ENCODE measurements around the gene FES.
"Not testable (repeated sequence)": the region's sequence is repeated elsewhere in the genome, so short reads cannot be mapped to it uniquely, and the experiment has no call there.

Gene FES

DNA sequence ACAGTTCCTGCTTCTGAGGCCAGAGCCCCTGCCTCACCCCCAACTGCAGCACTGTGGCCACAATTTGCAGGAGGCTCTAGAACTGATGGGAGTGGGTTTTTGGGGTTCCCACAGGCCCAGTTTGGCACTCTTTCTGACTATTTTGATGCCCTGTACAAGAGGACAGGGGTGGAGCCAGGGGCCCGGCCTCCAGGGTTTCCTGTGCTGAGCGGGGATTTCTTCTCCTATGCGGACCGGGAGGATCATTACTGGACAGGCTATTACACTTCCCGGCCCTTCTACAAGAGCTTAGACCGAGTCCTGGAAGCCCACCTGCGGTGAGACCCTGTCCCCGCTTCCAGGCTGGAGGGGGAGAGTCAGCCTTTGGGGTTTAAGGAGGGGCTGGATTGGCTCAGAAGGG is 25.7 kb downstream of the FES start:
- DNase-seq (ENCODE audit: low read depth) = no peak

DNA sequence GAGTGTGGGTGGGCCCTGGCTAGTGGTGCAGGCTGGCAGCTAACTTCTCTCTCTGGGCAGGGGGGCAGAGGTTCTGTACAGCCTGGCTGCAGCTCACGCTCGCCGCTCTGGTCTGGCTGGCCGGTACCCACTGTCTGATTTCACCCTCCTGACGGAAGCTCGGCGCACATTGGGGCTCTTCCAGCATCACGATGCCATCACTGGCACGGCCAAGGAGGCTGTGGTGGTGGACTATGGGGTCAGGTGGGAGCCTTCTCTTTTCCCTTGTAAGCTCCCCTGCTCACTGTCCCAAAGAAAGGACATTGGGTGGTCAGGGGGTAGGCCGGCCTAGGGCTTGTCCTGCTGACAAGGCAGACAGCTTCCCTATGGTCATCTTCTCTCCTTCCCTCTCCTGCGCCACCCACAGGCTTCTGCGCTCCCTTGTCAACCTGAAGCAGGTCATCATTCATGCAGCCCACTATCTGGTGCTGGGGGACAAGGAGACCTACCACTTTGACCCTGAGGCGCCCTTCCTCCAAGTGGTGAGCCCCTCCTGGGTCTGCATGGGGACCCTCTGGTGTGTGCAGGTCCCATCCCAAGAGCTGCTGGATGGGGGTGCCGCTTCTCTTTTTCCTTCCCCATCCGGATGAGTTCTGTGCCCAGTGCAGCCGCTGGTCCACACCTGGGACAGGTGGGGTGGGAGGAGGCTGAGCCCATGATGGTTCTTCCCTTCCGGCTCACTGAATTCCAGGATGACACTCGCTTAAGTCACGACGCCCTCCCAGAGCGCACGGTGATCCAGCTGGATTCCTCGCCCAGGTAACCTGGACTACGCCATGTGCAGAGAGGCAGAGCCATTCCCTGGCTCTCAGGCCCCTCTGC is 26.4 kb downstream of the FES start:
- no peak for DNase-seq (ENCODE audit: low read depth)

DNA sequence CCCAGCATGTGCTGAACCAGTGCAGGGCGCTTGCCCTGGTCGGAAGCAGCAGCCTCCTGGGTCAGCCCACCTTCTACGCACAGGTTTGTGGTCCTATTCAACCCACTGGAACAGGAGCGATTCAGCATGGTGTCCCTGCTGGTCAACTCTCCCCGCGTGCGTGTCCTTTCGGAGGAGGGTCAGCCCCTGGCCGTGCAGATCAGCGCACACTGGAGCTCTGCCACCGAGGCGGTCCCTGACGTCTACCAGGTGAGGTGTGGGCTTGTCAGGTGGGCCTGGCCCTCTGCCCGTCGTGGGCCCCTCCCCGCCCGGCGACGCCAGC is 27.0 kb downstream of the FES start:
- DNase-seq (ENCODE audit: low read depth) = no peak

DNA sequence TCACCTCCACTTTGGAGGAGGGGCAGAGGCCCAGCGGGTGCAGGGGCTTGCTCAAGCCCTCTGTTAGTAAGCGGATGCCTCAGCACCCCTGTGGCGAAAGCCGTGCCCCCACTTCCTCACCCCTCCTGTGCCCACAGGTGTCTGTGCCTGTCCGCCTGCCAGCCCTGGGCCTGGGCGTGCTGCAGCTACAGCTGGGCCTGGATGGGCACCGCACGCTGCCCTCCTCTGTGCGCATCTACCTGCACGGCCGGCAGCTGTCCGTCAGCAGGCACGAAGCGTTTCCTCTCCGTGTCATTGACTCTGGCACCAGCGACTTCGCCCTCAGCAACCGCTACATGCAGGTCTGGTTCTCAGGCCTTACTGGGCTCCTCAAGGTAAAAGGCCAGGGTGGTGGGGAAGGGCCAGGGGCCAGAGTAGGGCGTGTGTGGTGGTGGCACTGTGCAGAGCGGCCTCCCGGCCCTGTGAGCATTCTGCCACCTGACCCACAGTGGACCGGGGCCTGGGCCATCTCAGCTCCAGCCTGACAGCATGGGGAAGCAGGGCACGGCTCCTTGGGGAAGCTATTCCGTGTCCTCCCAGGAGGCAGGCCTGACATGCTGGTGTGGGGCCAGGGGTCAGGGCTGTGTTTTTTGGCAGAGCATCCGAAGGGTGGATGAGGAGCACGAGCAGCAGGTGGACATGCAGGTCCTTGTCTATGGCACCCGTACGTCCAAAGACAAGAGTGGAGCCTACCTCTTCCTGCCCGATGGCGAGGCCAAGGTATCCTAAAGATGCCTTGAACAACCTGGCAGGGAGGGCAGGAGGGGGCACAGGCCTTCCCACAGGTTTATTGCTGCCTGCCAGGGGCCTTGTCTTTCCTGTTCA is 27.8 kb downstream of the FES start:
- DNase-seq (ENCODE audit: low read depth) = no peak

DNA sequence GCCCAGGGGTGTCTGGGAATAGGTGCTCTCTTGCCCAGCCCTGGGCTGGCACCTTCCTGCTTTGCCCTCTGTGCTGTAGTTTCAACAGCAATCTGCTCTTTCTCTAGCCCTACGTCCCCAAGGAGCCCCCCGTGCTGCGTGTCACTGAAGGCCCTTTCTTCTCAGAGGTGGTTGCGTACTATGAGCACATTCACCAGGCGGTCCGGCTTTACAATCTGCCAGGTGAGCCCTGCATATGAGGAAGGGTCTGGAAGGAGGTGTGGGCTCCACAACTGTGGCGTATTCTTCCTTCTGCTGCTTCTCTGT is 28.4 kb downstream of the FES start:
- DNase-seq (ENCODE audit: low read depth) = no peak

DNA sequence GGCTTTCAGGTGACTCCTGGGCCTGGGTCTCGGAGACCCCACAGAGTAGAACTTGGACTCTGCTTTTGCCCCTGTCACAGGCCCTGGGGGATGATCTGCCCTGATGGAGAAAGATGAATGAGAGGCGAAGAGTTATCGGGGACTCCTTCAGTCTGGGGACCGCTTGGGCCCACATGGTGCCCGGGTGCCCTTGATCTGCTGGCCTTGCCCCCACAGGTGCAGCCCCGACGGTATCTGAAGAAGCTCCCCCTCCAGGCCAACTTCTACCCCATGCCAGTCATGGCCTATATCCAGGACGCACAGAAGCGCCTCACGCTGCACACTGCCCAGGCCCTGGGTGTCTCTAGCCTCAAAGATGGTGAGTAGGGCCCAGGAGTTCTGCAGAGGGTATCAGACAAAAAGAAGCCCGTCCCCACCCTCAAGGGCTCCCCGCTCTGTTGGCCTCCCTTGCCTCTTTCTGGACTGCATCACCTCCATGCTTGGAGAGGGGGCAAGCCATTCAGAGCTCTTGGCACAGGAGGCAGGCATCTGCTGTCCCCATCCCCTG is 29.2 kb downstream of the FES start:
- DNase-seq (ENCODE audit: low read depth) = no peak

DNA sequence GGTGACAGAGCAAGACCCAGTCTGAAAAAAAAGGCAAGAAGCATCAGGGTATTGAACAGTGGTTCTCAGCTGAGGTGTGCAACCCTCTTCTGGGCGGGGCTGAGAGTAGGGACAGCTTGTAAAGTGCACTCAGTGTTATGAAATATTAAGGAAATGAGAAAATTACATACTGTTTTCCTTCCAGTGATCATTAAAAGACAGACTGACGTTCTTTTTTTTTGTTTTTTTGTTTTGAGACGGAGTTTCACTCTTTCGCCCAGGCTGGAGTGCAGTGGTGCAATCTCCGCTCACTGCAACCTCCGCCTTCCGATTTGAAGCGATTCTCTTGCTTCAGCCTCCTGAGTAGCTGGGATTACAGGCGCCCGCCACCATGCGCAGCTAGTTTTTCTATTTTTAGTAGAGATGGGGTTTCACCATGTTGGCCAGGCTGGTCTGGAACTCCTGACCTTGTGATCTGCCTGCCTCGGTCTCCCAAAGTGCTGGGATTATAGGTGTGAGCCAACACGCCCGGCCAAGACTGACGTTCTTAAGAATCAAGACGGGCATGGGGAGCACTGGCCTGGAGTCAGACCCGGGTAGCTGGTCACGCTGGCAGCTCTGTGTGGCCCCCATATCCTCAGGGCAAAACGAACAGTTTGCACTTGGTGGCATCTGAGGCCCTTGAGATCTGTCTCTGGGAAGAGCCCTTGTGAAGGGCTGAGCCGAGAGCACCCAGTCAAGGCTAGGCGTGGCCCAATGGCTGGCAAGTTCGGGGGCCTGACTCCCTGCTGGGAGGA is 30.2 kb downstream of the FES start:
- DNase-seq (ENCODE audit: low read depth) = no peak

DNA sequence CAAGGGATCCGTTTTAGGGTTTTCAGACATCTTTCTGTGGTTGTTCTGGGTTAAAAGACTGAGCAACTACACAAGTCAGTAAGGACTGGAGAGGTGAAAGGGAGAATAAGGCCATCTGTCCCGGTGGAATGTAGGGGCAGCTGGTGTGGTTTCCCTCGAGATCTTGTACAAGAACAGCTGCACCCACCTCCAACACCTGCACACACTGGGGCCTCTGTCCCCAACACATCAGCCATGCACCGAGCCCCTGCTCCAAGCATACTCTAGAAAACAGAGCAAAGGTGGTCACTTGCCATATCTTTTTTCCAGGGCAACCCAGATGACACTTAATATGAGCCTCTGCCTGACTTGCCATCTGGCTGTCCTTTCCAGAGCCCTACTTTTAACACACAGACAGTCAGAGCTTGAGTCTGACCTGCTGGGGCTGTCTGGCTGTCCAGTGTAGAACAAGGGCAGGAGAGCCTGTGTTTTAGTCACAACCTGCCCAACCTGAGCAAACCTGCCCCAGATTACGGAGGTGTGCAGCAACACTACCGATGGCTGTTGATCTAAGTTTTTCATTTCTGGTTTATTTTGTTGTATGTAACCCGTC is 31.0 kb downstream of the FES start:
- no peak for DNase-seq (ENCODE audit: low read depth)

DNA sequence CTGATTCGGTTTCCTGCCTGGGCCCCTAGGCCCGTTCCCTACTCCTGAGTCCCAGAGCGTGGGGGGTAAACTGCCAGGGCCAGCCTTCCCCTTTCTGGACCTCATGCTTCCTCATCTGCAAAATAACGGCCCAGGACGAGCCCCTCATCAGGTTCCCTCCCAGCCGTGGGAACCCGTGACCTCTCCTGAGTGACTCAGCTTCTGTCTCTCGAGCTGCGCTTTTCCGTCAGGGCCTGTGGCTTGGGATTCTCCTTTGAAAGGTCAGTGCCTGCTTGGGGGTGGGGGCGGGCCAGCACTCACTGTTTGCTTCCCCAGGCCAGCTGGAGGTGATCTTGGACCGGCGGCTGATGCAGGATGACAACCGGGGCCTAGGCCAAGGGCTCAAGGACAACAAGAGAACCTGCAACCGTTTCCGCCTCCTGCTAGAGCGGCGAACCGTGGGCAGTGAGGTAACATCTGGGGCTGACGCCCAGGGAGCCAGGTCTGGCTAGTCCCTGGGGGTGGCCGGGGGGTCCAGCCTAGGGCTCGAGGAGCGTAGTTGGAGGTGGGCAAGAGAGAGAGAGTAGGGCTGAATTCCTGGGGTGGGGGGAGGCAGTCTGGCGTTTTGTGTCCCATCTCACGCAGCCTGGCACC is 31.6 kb downstream of the FES start:
- DNase-seq (ENCODE audit: low read depth) = no peak

DNA sequence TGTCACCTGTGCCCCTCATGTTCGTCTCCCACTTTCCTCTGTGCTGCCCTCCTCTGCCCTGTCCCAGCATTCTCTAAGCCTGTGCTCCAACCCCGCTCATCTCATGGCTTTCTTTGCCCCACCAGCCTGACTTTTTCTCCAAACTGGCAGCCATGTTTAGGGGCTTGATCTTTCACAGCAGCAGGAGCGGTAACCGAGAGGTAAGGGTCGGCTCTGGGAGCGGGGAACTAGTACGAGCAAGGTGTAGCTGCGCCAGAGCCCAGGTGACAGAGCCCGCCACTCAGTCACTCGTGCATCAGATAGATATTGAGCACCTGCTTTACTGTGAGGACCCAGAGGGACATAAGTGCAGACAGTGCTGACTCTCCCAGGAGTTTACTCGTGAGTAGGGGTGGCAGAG is 32.2 kb downstream of the FES start:
- DNase-seq (ENCODE audit: low read depth) = no peak

DNA sequence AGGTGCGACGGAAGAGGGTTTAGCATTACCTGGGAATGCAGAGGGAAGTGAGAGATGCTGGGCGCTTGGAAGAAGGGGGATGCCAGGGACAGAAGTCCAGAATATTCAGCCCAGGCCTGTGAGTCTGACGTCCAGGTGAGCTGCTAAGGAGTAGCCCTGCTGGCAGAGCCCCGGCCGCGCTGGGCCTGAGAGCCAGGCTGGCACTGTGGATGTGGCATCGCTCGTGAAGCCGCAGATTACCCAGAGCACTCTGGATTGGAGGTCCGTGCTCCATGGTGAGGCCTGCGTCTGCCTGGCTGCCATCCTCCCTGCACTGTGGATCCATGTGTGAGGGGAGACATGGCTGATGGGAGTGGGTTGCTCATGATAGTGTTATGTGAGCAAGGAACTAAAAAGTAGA is 33.3 kb downstream of the FES start:
- DNase-seq (ENCODE audit: low read depth) = no peak

DNA sequence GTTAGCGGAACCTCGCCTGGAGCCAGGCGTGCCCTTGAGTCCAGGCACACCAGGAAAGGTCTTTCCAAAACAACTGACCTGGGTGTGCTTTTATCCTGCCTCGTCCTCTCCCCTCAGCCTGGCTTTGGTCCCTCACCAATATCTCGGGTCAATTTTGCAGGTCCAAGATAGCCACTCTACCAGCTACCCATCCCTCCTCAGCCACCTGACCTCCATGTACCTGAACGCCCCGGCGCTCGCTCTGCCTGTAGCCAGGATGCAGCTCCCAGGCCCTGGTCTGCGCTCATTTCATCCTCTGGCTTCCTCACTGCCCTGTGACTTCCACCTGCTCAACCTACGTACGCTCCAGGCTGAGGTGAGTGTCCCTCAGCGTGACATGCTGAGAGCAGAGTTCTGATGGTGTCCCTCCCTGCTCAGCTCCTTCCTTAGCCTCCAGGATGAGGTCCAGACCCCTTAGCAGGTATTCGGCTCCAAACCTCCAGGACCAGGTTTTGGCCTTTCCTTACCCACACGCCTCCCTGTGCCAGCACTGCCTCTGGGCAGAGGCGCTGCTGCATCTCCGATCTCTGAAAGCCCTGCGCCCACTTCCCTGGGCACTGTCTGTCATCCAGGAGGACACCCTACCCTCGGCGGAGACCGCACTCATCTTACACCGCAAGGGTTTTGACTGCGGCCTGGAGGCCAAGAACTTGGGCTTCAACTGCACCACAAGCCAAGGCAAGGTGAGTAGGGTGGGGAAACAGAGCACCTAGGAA is 33.9 kb downstream of the FES start:
- no peak for DNase-seq (ENCODE audit: low read depth)

DNA sequence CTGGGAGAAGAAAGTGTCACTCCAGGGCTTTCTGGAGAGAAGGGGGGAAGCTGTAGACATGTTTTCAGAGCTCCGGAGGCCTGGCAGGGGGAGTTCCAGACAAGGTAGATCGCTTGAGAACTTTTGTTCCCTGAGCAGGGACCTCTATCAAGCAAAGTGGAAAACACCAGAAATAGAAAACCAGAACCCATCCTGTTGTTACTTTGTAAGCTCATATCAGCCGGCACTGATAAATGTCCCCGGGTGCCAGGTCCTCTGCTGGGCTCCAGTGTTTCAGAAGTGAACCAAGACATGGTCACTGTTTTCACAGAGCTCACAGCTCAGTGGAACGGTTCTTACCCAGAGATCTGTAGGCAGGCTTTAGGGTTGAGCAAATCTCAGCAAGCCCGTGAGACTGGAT is 34.5 kb downstream of the FES start:
- DNase-seq (ENCODE audit: low read depth) = no peak

DNA sequence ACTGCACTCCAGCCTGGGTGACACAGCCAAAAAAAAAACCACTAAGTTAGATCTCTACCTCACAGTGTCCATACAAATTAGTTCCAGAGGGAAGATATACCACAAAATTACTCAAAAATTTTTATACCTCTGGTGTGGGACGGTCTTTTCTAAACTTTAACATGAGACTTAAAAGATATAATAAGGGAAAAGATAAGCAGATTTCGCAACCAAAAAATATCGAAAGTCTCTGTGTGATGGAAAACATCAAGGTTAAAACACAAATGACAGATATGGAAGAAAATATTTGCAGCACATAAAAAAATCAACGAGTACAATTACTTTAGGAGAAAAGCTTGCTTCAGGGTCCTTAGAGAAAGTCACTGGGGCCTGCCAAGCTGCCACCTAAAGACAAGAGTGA is 37.6 kb downstream of the FES start:
- DNase-seq (ENCODE audit: low read depth) = no peak

DNA sequence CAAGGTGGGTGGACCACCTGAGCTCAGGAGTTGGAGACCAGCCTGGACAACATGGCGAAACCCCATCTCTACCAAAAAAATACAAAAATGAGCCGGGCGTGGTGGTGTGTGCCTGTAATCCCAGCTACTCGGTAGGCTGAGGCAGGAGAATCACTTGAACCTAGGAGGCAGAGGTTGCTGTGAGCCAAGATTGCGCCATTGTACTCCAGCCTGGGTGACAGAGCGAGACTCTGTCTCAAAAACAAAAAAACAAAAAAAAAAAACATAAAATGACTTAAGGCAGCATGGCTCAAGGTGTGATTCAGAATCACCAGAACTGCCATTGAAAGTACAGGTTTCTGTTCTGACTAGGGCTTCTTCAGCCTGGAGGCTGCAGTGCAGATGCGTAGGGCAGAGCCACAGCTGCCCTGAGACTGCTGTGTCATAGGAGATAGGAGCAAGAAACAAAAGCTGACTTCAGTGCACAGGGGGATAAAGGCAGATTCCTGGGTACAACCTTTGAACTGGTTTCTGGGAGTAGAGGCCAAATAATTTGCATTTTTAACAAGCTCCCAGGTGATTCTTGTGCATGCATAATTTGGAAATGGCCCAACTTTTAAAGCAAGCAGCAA is 38.5 kb downstream of the FES start:
- not testable (repeated sequence) for DNase-seq (ENCODE audit: low read depth)

DNA sequence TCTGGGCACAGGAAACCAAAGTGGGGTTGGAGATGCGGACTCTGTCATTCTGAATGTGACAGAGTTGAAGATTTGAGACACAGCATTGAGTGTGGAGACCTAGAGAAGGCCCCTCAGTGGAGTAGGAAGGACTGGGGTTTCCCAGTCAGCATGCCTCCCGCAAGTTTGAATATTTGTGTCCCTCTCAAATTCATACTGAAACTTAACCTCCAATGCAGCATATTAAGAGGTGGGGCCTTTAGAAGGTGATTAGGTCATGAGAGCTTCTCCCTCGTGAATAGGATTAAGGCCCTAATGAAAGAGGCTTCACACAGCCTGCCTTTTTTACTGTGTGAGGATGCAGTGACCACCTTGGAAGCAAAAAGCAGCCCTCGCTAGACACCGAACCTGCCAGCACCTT is 40.1 kb downstream of the FES start:
- no peak for DNase-seq (ENCODE audit: low read depth)

DNA sequence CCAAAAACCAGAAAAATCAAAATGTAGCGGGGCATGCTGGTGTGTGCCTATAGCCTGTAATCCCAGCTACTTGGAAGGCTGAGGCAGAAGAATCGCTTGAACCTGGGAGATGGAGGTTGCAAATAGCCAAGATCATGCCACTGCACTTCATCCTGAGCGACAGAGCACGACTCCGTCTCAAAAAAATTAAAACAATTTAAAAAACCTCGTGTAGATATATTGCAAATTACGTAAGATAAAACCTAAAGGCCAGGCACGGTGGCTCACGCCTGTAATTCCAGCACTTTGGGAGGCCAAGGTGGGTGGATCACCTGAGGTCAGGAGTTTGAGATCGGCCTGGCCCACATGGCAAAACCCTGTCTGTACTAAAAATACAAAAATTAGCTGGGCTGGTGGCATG is 42.5 kb downstream of the FES start:
- not testable (repeated sequence) for DNase-seq (ENCODE audit: low read depth)

DNA sequence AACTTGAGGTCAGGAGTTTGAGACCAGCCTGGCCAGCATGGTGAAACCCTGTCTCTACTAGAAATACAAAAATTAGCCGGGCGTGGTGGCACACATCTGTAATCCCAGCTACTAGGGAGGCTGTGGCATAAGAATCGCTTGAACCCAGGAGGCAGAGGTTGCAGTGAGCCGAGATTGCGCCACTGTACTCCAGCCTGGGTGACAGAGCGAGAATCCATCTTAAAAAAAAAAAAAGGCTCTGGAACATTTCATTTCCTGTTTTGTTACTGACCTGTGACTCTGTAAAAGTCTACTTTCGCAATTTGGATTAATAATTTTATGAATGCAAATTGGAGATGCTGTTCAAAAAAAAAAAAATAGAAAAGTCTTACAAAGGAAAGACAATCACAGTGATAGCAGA is 43.8 kb downstream of the FES start:
- DNase-seq (ENCODE audit: low read depth) = not testable (repeated sequence)

DNA sequence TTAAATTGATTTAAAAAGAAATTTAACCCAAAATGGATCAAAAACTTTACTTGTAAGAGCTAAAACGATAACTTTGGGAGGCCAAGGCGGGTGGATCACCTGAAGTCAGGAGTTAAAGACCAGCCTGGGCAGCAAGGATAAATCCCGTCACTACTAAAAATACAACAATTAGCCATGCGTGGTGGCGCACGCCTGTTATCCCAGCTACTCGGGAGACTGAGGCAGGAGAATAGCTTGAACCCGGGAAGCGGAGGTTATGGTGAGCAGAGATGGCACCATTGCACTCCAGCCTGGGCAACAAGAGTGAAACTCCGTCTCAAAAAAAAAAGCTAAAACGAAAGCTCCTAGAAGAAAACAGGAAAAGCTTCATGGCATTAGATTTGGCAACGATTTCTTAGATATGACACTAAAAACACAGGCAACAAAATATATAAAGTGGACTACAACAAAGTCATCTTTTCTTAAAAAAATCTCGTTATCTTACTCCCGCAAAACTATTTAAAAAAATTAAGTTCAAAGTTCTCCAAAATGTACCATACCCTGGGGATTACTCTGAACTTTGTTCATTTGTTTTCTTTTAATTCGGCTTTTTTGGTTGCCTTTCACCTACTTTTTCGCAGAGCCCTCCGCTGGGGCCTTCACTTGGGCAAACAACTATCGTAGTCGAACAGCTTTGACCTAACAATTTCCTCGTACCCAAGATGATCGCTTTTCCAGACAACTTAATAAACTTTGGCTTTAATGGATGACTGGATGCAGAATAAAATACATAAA is 45.1 kb downstream of the FES start:
- DNase-seq (ENCODE audit: low read depth) = no peak
